Measurements from ENCODE around the gene SLX4. TPM values are rescaled to one million over a fixed set of nuclear protein-coding genes. Genes with fewer than 3 reads are reported as not detected.

Gene SLX4
- total RNA-seq, 2 donors from 2014 or later = 5.6 TPM

DNA sequence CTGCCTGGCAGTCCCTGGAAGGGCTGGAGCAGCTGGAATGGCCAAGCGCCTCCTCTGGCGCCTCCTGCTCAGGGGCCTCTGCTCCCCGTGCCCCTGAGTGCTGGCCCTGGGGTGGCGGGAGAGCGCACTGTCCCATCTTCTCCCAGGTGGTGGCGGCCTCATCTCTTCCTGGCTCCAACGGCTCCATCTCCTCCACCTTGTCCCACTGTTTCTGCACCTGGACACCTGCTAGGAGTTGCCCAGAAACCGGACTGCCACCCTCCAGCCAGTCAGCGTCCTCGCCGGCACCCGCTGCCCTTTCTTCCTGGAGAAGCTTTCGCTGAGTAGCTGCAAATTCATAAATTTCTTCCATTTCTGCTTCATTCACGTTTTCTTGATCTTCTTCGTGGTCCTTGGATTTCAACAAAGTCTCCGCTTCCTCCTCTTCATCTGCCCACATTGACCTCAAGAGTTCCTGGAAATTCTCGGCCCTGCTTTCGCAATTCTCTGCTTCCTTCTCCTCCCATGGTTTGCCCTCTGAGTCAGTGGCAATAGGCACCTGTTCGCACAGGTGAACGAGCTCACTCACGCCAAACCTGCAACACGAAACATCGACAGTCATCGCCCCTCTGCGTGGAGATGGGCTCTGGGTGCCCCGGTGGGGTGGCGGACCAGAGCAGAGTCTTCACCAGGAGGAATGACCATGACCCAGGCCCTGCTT lies 20.5 kb downstream of the SLX4 start:
- no peaks in the 10 kb centered on the region for H3K9me3 ChIP-seq (ENCODE audit: control insufficient read depth, low read length, poor library complexity, severe bottlenecking)
- DNase-seq = no peak
- Mint-ChIP-seq H3K36me3 (ENCODE audit: low read depth) (peaks cover 6% of the 10 kb centered on the region), H3K27me3 (no peaks in the 10 kb centered on the region), H3K4me3 (no peak overlapping the region), H3K4me1 (peaks cover 4% of the 10 kb centered on the region), H3K27ac (peak overlapping the region; percentile 57)
- no peak for ATAC-seq

DNA sequence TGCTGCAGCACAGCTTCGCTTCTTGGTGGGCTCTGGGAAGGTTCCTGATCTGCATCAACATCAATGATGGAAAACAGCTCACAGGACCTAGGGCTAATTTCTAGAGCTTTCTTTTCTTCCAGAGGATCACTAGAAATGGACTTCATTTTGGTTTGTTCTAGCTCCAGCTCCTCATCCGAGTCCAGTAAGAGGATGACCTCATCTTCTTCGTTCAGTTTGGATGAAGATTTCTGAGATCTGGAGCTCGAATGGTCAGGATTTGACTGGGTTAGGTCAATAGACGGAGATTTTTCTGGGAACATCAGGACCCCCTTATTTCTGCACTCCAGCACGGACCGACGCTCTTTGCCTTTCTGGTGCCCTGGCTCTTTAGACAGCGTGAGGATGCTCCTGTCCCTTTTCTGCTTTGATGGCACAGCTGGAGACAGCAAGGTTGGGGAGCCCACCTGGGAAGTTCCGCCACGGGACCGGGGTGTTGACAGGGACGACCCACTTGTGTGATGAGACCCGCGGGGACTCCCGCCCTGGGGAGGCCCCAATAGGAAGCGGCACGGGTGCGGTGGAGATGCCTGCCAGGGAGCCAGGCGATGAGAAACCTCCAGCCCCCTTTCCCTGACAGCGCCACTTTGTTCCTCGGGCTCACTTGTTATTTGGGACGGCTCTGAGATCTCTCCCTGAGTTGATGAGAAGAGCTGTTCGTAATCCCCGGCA lies 21.3 kb downstream of the SLX4 start:
- H3K27me3 Mint-ChIP-seq = no peaks in the 10 kb centered on the region

DNA sequence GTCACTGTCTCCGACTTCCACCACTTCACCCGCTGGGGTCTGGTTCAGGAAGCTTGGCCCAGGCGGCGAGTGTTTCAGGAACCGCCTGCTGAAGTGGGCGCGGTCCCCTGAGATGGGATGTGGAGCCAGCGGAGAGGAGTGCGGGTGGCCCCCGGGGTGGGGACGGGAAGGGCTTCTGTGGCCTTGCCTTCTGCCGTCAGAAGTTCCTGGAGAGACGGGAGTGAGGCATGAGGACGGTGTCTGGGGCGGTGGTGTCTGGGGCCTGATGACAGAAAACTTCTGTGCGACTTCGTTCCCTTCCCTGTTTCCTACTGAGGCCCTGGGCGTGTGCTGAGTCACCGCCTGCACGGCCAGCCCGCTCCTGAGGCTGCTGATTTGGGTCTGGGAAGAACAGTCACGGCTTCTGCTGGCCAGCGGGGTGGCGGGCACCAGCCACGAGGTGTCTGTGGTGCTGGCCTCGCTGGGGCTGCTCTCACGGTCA lies 21.9 kb downstream of the SLX4 start:
- H3K9me3 ChIP-seq (ENCODE audit: control insufficient read depth, low read length, poor library complexity, severe bottlenecking) = no peaks in the 10 kb centered on the region
- H3K4me1 Mint-ChIP-seq = peaks cover 4% of the 10 kb centered on the region
- no peak overlapping the region for H3K27ac Mint-ChIP-seq
- no peak overlapping the region for H3K4me3 Mint-ChIP-seq
- DNase-seq (no peak), ATAC-seq (no peak)
- H3K27me3 Mint-ChIP-seq = no peaks in the 10 kb centered on the region
- H3K36me3 Mint-ChIP-seq (ENCODE audit: low read depth) = peaks cover 6% of the 10 kb centered on the region

More for the DNA sequence above, 21.3 kb downstream of the SLX4 start:
- ATAC-seq (no peak), DNase-seq (no peak)
- peaks cover 6% of the 10 kb centered on the region for H3K36me3 Mint-ChIP-seq (ENCODE audit: low read depth)
- peak overlapping the region; percentile 57 for H3K27ac Mint-ChIP-seq
- H3K4me3 Mint-ChIP-seq = no peak overlapping the region
- H3K4me1 Mint-ChIP-seq = peaks cover 4% of the 10 kb centered on the region
- H3K9me3 ChIP-seq (ENCODE audit: control insufficient read depth, low read length, poor library complexity, severe bottlenecking) = no peaks in the 10 kb centered on the region

DNA sequence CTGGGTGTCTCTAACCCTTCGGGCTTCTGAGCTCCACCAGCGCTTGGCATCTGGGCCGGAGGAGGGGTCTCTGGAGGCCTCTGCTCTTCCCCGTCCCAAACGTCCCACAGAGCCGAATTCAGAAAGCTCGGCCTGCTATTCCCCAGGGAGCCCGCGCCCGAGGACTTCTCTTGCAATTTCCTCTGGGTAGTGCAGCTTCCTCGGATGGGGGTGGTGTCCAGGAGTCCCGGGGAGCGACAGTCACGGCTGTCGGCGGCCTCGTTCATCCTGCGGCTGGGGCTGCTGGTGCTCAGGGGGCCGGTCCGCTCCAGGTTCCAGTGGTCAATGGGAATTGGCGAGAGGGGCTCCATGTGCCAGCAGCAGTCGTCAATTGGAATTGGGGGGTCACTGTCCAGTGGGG lies 22.4 kb downstream of the SLX4 start:
- Mint-ChIP-seq H3K27ac (no peak overlapping the region), H3K4me3 (no peak overlapping the region), H3K27me3 (no peaks in the 10 kb centered on the region), H3K36me3 (ENCODE audit: low read depth) (peaks cover 6% of the 10 kb centered on the region), H3K4me1 (peaks cover 4% of the 10 kb centered on the region)
- no peaks in the 10 kb centered on the region for H3K9me3 ChIP-seq (ENCODE audit: control insufficient read depth, low read length, poor library complexity, severe bottlenecking)
- ATAC-seq (no peak), DNase-seq (no peak)

DNA sequence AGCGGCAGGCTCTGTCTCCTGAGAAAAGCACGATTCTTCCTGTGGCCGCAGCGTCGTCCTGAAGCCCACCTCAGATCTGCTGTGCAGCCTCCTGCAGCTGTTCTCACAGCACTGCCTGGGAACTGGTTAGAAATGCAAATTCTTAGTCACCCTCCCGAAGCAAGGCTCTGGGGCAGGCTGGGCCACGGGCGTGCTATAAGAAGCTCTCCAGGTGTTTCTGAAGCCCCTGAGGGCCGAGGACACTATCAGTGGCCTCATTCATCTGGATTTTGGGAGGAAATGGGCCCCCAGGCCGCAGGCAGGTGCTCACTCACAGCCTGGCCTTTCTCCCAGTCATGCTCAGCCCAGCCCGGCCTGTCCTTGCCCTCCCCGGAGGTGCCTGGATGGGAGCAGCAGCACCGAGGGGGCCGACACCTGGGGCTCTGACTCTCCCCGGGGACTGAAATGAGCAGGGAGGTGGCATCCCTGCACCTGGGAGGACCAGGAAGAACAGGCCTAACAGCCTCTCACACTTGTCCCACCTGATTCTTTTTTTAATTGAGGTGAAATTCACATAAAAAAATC lies 23.8 kb downstream of the SLX4 start:
- H3K27ac Mint-ChIP-seq = no peak overlapping the region
- H3K27me3 Mint-ChIP-seq = no peaks in the 10 kb centered on the region
- peaks cover 6% of the 10 kb centered on the region for H3K4me1 Mint-ChIP-seq
- no peaks in the 10 kb centered on the region for H3K9me3 ChIP-seq (ENCODE audit: control insufficient read depth, low read length, poor library complexity, severe bottlenecking)
- H3K4me3 Mint-ChIP-seq = no peak overlapping the region
- DNase-seq (no peak), ATAC-seq (no peak)
- peaks cover 6% of the 10 kb centered on the region for H3K36me3 Mint-ChIP-seq (ENCODE audit: low read depth)

DNA sequence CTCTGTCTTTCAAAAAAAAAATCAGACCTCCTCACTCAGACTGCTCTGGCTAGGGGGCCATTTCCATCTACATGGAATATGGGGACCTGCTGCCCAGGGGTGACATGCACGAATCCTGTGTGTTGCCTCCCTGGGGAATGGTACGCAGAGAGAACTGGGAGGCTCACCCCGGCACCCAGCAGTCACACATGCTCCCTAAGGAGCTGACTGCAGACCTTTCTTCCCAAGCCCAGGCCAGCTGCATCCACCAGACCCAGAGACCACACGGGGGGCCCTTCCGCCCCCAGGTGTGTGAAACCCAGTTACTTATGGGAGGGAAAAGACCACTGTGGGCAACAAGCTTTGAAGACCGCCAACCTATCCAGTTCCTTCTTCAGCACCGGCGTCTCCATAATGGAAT lies 27.0 kb downstream of the SLX4 start:
- Mint-ChIP-seq H3K4me1 (peaks cover 16% of the 10 kb centered on the region), H3K27ac (no peak overlapping the region), H3K27me3 (no peaks in the 10 kb centered on the region), H3K4me3 (no peak overlapping the region), H3K36me3 (ENCODE audit: low read depth) (no peaks in the 10 kb centered on the region)
- no peak for ATAC-seq
- H3K9me3 ChIP-seq (ENCODE audit: control insufficient read depth, low read length, poor library complexity, severe bottlenecking) = no peaks in the 10 kb centered on the region
- no peak for DNase-seq

DNA sequence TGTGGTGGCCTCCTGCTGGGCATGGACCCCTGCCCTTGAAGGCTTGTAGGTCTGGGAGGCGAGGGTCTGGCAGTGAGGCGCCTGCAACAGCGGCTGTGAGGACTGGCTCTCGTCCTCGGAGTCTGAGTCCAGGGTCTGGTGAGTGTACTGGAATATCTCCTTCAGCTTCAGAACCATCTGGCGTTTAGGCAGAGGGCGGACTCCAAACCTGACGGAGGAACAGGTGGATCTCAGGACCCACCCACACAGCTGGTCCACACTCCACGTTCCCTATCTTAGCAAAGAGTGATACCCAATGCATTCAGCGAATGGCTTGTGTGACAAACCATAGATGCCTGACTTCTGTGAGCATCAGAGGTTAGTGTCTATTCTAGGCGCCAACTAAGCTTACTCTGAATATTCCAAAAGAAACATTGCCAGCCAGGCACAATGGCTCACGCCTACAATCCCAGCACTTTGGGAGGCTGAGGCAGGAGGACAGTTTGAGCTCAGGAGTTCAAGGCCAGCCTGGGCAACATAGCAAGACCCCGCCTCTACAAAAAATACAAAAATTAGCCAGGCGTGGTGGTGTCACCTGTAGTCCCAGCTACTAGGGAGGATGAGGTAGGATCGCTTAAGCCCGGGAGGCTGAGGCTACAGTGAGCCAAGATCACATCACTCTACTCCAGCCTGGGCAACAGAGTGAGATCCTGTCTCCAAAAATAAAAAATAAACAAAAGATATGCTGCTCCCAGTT lies 27.9 kb downstream of the SLX4 start:
- no peak for ATAC-seq

DNA sequence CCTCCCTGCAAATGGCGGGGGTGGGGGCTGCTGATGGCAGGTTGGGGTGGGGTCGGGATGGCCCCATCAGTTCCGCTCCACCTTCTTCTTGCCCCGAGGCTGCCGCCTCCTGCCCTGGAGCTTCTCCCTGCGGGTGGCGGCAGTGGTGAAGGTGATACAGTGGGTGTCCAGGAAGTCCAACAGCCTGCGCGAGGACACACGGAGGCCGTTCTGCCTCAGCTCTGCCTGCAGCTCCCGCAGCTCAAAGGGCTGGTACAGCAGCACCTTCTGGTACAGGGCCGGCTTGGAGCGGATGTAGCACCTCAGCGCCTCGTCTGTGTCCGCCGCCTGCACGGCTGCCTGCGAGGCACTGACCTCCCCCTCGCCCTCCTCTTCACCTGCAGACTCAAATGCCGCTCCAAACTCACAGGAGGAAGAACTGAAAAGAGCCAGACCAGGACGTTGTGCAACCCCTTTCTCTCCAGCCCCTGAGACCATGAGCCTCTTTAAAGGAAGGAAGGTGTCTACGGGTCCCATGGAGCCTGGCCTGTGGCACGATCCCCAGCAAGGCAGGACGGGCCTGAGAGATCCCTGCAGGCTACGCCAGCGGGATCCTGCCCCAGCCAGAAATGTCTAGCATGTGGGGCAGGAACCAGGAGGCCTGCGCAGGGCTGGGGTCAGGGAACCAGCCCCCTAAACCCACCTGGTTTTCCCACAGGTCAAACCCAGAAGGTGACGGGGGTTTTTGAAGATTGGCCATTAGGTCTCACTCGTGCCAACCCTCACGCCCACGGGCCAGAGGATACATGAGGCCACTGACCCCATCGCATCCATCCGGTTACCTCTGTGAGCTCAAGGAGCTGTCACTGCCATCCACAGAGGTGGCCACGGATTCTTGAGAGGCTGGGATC lies 28.9 kb downstream of the SLX4 start:
- ATAC-seq (no peak), DNase-seq (no peak)
- H3K27me3 Mint-ChIP-seq = no peaks in the 10 kb centered on the region
- H3K36me3 Mint-ChIP-seq (ENCODE audit: low read depth) = no peaks in the 10 kb centered on the region
- no peaks in the 10 kb centered on the region for H3K9me3 ChIP-seq (ENCODE audit: control insufficient read depth, low read length, poor library complexity, severe bottlenecking)
- no peak overlapping the region for H3K27ac Mint-ChIP-seq
- peaks cover 26% of the 10 kb centered on the region for H3K4me1 Mint-ChIP-seq
- H3K4me3 Mint-ChIP-seq = no peak overlapping the region

More for the DNA sequence above, 27.9 kb downstream of the SLX4 start:
- Mint-ChIP-seq H3K27me3 (no peaks in the 10 kb centered on the region), H3K36me3 (ENCODE audit: low read depth) (no peaks in the 10 kb centered on the region), H3K27ac (no peak overlapping the region), H3K4me1 (peaks cover 20% of the 10 kb centered on the region), H3K4me3 (no peak overlapping the region)
- no peaks in the 10 kb centered on the region for H3K9me3 ChIP-seq (ENCODE audit: control insufficient read depth, low read length, poor library complexity, severe bottlenecking)
- DNase-seq = no peak

DNA sequence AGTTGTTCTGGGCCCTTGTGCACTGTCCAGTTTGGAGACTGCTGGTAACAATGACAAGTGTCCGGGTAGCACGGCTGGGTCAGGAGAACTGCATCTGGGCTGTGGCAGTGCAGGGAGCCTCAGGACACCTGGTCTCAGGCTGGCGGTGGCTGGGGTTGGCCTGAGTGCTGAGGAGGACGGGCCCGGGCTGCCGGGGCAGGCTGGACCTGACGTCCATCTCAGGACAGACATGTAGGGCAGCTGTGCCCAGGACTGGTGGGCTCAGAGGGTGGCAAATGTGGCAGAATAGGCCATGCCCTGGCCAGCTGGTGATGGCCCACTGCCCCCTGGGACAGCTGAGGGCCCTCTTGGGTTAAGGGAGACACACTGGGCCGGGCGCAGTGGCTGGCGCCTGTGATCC lies 30.0 kb downstream of the SLX4 start:
- ATAC-seq (no peak), DNase-seq (no peak)
- no peak overlapping the region for H3K27ac Mint-ChIP-seq
- no peak overlapping the region for H3K4me3 Mint-ChIP-seq
- no peaks in the 10 kb centered on the region for H3K27me3 Mint-ChIP-seq
- peaks cover 4% of the 10 kb centered on the region for H3K36me3 Mint-ChIP-seq (ENCODE audit: low read depth)
- peaks cover 30% of the 10 kb centered on the region for H3K4me1 Mint-ChIP-seq
- no peaks in the 10 kb centered on the region for H3K9me3 ChIP-seq (ENCODE audit: control insufficient read depth, low read length, poor library complexity, severe bottlenecking)

DNA sequence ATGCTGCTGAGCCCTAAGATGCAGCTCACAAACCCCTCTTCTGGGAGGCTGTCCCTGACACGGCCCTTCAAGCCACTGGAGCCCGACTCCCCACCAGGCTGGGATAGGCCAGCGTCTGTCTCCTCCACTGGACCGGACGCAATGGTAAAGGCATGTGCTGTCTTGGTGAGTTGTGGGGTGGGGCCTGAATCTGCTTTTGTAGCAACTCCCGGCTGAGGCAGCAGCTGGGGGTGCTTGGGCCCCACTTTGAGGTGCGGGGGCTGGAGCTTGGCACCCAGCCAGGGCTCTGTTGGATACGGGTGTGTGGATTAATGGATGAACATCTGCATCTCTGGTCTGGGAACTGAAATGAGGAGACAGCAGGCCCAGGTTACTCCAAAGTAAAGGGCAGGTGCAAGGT lies 30.7 kb downstream of the SLX4 start:
- no peak for ATAC-seq
- Mint-ChIP-seq H3K36me3 (ENCODE audit: low read depth) (peaks cover 4% of the 10 kb centered on the region), H3K27ac (no peak overlapping the region), H3K4me1 (peaks cover 34% of the 10 kb centered on the region), H3K4me3 (peak overlapping the region; percentile 41), H3K27me3 (no peaks in the 10 kb centered on the region)
- DNase-seq = no peak
- no peaks in the 10 kb centered on the region for H3K9me3 ChIP-seq (ENCODE audit: control insufficient read depth, low read length, poor library complexity, severe bottlenecking)

DNA sequence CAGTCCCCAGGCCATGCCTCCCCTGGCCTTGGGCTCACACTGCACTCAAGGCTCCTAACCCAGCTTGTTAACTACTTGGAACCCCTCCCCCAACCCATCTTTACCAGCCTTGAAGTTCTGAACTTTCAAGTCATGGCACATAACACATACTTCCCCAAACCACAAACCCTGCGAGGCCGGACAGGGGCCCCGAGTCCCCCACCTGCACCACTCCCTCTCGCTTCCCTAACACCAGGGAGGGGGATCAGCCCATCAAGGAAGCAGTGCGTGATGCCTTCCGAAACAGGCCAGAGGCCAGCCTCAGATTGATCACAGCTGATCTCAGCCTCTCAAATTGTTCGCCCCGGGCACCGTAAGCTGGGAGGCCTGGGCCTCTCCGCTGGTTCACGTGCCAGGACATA lies 31.2 kb downstream of the SLX4 start:
- DNase-seq = no peak
- no peak for ATAC-seq
- H3K27me3 Mint-ChIP-seq = no peaks in the 10 kb centered on the region
- H3K36me3 Mint-ChIP-seq (ENCODE audit: low read depth) = peaks cover 4% of the 10 kb centered on the region
- H3K27ac Mint-ChIP-seq = peak overlapping the region; percentile 74
- H3K9me3 ChIP-seq (ENCODE audit: control insufficient read depth, low read length, poor library complexity, severe bottlenecking) = no peaks in the 10 kb centered on the region
- H3K4me1 Mint-ChIP-seq = peaks cover 37% of the 10 kb centered on the region
- H3K4me3 Mint-ChIP-seq = peak overlapping the region; percentile 41

DNA sequence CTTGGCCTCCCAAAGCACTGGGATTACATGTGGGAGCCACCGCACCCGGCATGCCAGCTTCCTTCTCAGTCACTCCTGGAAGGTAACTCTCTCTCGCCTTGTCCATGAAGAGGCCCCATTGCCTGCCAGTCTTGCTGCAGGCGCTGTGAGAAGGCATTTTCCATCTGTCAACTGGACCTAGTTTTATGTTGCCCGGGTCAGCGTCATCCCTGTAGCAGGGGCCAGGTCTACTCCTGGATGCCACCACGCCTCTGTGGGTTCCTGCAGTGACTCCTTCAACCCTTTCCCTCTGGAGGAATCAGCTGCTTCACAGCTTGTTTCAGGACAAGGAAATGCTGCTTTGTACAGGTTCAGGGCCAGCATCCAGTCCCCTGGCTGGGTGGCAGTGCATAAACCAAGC lies 31.6 kb downstream of the SLX4 start:
- Mint-ChIP-seq H3K36me3 (ENCODE audit: low read depth) (peaks cover 4% of the 10 kb centered on the region), H3K4me3 (peak overlapping the region; percentile 77), H3K27ac (peak overlapping the region; percentile 74), H3K27me3 (no peaks in the 10 kb centered on the region), H3K4me1 (peaks cover 40% of the 10 kb centered on the region)
- no peak for ATAC-seq
- DNase-seq = no peak
- no peaks in the 10 kb centered on the region for H3K9me3 ChIP-seq (ENCODE audit: control insufficient read depth, low read length, poor library complexity, severe bottlenecking)
